Spleen (tissue), 11 donors: ENCODE data around the gene KRTAP17-1. TPM values are rescaled to one million over a fixed set of nuclear protein-coding genes. Genes with fewer than 3 reads are reported as not detected.

Experiments
- DNase-seq: peaks from one replicate; pipeline ENCODE4 v3.0.0-alpha.2; 2020
- H3K27ac ChIP-seq, 8 donors: fragments of 200-600 bp; sonication (generic) in 7 of 8; 1 replicate in 4 of 8; 2 replicates in 4 of 8; pipeline versions ENCODE4 v1.5.0 to v1.8.0; 2016 to 2021; ENCODE audit warnings: inconsistent platforms in 4 of 8, mild to moderate bottlenecking in 4 of 8, moderate library complexity in 1 of 8
- H3K27me3 ChIP-seq, 7 donors: fragments of 200-600 bp; sonication (generic) in 6 of 7; replicated peaks in 1 of 7; 1 replicate in 4 of 7; 2 replicates in 3 of 7; pipeline versions ENCODE4 v1.5.0 to v1.8.0; 2016 to 2021; ENCODE audit warnings: inconsistent platforms in 3 of 7, mild to moderate bottlenecking in 1 of 7
- H3K36me3 ChIP-seq, 6 donors: fragments of 200-600 bp; sonication (generic) in 5 of 6; 1 replicate in 4 of 6; 2 replicates in 2 of 6; pipeline versions ENCODE4 v1.5.0 to v1.8.0; 2016 to 2021; ENCODE audit warnings: inconsistent platforms in 2 of 6
- H3K4me1 ChIP-seq, 6 donors: fragments of 200-600 bp; sonication (generic) in 5 of 6; 1 replicate in 3 of 6; 2 replicates in 3 of 6; pipeline versions ENCODE4 v1.5.0 to v1.8.0; 2016 to 2021; ENCODE audit warnings: inconsistent platforms in 3 of 6
- H3K4me3 ChIP-seq, 8 donors: fragments of 200-600 bp; sonication (generic) in 7 of 8; 1 replicate in 4 of 8; 2 replicates in 4 of 8; pipeline versions ENCODE4 v1.5.0 to v1.8.0; 2016 to 2021; ENCODE audit warnings: inconsistent platforms in 4 of 8, mild to moderate bottlenecking in 4 of 8, moderate library complexity in 2 of 8
- H3K9me3 ChIP-seq, 8 donors: fragments of 200-600 bp; sonication (generic) in 7 of 8; 1 replicate in 4 of 8; 2 replicates in 4 of 8; pipeline versions ENCODE4 v1.5.0 to v1.8.0; 2016 to 2021; ENCODE audit warnings: inconsistent platforms in 4 of 8
- CTCF ChIP-seq, 11 experiments: fragments of 200-600 bp in 7 of 11; fragments of 450-650 bp in 4 of 11; sonication (generic) in 4 of 11; IDR thresholded peaks in 8 of 11; conservative IDR thresholded peaks in 3 of 11; 1 replicate in 7 of 11; 2 replicates in 4 of 11; pipeline versions ENCODE4 v1.4.0 to v1.8.0; 2016 to 2021; ENCODE audit warnings: antibody characterized with exemption in 11 of 11, inconsistent platforms in 4 of 11, mild to moderate bottlenecking in 1 of 11
- POLR2A ChIP-seq, 3 donors: fragments of 450-650 bp; IDR thresholded peaks; one replicate each; pipeline ENCODE4 v1.5.1; 2017; ENCODE audit warnings: antibody characterized with exemption in 3 of 3, mild to moderate bottlenecking in 1 of 3
- POLR2AphosphoS5 ChIP-seq, 3 donors: sonication (generic); formaldehyde crosslinking; IDR thresholded peaks; one replicate each; pipeline ENCODE4 v1.5.1; 2017; ENCODE audit warnings: antibody characterized with exemption in 3 of 3
- WGBS, 5 donors: extraction: QIAGEN DNeasy Blood & Tissue Kit in 3 of 5; methylation state at CpG; one replicate each; pipeline versions ENCODE4 v1.1.5 to v1.1.7; 2013 to 2018; 5-methylcytosine and 5-hydroxymethylcytosine counted together
- intact Hi-C: fragments of 100-400 bp; cut with DNase I; formaldehyde crosslinking; loops from one replicate; pipeline ENCODE4 v1.15.0; 2023; ENCODE audit warnings: low total_unique reads
- polyA plus RNA-seq, 3 donors: library from polyadenylated mRNA; stranded (reverse); fragments of 200-250 nt; gene quantifications; one replicate each; pipeline ENCODE4 v1.2.1, GENCODE V29; 2013
- total RNA-seq, 7 donors: library from RNA; depleted of rRNA in 3 of 7; stranded (reverse); fragments of >200 nt in 3 of 7; fragmentation: NEBNext Ultra II Directional in 4 of 7; extraction: Animal tissue kit (Norgen Biotek cat#: 25700) in 4 of 7; gene quantifications; one replicate each; pipeline versions ENCODE4 v1.1.0 to v1.2.1, GENCODE V29; 2016 to 2021
- donor health status: healthy with polysubstance abuse.
- donor health status: DM: no; HTN: no; CAD: no; lungs with moderate emphysema.
- donor health status: DM: no; HTN: no; CAD: no.
- donor health status: Bipolar disorder and iron deficiency.
- donor health status: healthy.
- donor health status: DM: no; HTN: no; CAD: no.
- donor health status: DM: yes; HTN: yes; CAD: no.

KRTAP17-1 gene
- total and polyA plus RNA-seq, 10 donors, result not detected

GRCh38 chr17:41326173-41327145 is 10.9 kb upstream of the KRTAP17-1 start:
- intact Hi-C loops, result loop anchor here (10.0 kb wide), 1 partner anchor 522 kb away; no protein-coding TSS in a partner anchor
- H3K4me3 ChIP-seq, result no peak overlapping the region
- peaks cover 0 to 6% (median 0%) of the 10 kb centered on the region in 6 donors for H3K4me1 ChIP-seq
- H3K36me3 ChIP-seq, result no peaks in the 10 kb centered on the region
- H3K9me3 ChIP-seq, result no peaks in the 10 kb centered on the region
- TF ChIP-seq POLR2AphosphoS5 (IDR thresholded peaks at IDR 0.05) (no peak), CTCF (IDR thresholded peaks at IDR 0.05 in 8 of 11, conservative IDR thresholded peaks at IDR 0.05 in 3 of 11) (no peak), POLR2A (IDR thresholded peaks at IDR 0.05) (no peak)
- H3K27ac ChIP-seq, result no peak overlapping the region
- 62 to 75% (median 72%) methylated on average over 12 to 18 of the region's 18 CpGs for WGBS, 5 donors
- no peak for DNase-seq
- no peaks in the 10 kb centered on the region for H3K27me3 ChIP-seq

GRCh38 chr17:41325611-41326010 is 10.1 kb upstream of the KRTAP17-1 start:
- Histone ChIP-seq H3K4me3 (no peak overlapping the region), H3K27me3 (no peaks in the 10 kb centered on the region), H3K4me1 (peaks cover 0 to 6% (median 0%) of the 10 kb centered on the region in 6 donors), H3K27ac (no peak overlapping the region), H3K9me3 (peaks cover 0 to 3% (median 2%) of the 10 kb centered on the region in 8 donors), H3K36me3 (no peaks in the 10 kb centered on the region)
- DNase-seq, result no peak
- WGBS, 5 donors, result 77 to 85% (median 81%) methylated on average over 2 to 6 of the region's 6 CpGs
- intact Hi-C loops, result loop anchor here (10.0 kb wide), 1 partner anchor 521 kb away; no protein-coding TSS in a partner anchor
- TF ChIP-seq POLR2AphosphoS5 (IDR thresholded peaks at IDR 0.05) (no peak), CTCF (IDR thresholded peaks at IDR 0.05 in 8 of 11, conservative IDR thresholded peaks at IDR 0.05 in 3 of 11) (no peak), POLR2A (IDR thresholded peaks at IDR 0.05) (no peak)

GRCh38 chr17:41325126-41325525 is 9.6 kb upstream of the KRTAP17-1 start:
- DNase-seq, result no peak
- peaks cover 0 to 6% (median 0%) of the 10 kb centered on the region in 6 donors for H3K4me1 ChIP-seq
- WGBS, 5 donors, result 66 to 90% (median 84%) methylated on average over 9 to 10 of the region's 10 CpGs
- intact Hi-C loops, result loop anchor here (10.0 kb wide), 1 partner anchor 520 kb away; no protein-coding TSS in a partner anchor
- H3K9me3 ChIP-seq, result peaks cover 0 to 8% (median 7%) of the 10 kb centered on the region in 8 donors
- no peak overlapping the region for H3K27ac ChIP-seq
- TF ChIP-seq CTCF (IDR thresholded peaks at IDR 0.05 in 8 of 11, conservative IDR thresholded peaks at IDR 0.05 in 3 of 11) (no peak), POLR2A (IDR thresholded peaks at IDR 0.05) (no peak), POLR2AphosphoS5 (IDR thresholded peaks at IDR 0.05) (no peak)
- no peaks in the 10 kb centered on the region for H3K36me3 ChIP-seq
- H3K4me3 ChIP-seq, result no peak overlapping the region
- no peaks in the 10 kb centered on the region for H3K27me3 ChIP-seq
